ENCODE measurements around the gene SMARCA2.

Gene SMARCA2

DNA sequence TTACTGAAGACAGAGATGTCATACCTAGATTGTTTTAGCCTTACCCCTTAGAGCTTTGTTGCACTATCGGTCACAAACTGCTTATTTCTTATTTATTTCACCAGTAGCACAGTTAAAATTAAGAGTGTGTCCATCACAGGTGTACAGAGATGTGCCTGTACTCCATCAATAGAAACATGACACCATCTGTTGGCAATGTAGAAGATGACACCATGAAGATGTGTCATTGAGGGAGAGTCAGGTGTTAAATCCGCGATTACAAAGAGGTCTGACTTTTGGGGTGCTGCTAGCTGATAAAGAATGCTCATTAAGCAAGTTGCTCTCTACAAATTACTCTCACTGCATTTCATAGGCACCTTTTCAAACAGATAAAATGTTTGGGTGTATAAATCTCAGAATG is 164.4 kb downstream of the SMARCA2 start:
- Histone ChIP-seq H4K20me1 (ENCODE audit: insufficient read depth, low read length) (no peaks in the 10 kb centered on the region), H3K4me1 (ENCODE audit: insufficient read depth, low read length, severe bottlenecking) (peaks cover 9% of the 10 kb centered on the region), H3K27ac (ENCODE audit: low read depth, low read length, poor library complexity, severe bottlenecking) (no peak overlapping the region), H3K27me3 (ENCODE audit: insufficient read depth, low read length) (no peaks in the 10 kb centered on the region), H2AFZ (ENCODE audit: low read length) (no peak overlapping the region), H3K9ac (ENCODE audit: low read length) (no peak overlapping the region), H3F3A (ENCODE audit: insufficient read depth, low read length) (no peaks in the 10 kb centered on the region), H3K9me3 (ENCODE audit: low read length) (no peaks in the 10 kb centered on the region), H3K79me2 (ENCODE audit: insufficient read depth, low read length) (no peaks in the 10 kb centered on the region), H3K4me3 (ENCODE audit: low read depth, low read length, poor library complexity, severe bottlenecking) (no peak overlapping the region), H3K9me2 (ENCODE audit: low read depth, low read length) (no peaks in the 10 kb centered on the region), H3K4me2 (ENCODE audit: low read length) (no peak overlapping the region), H3K36me3 (ENCODE audit: insufficient read depth, low read length) (peaks cover 20% of the 10 kb centered on the region)
- no peak for TF ChIP-seq EZH2 (IDR thresholded peaks at IDR 0.05; ENCODE audit: borderline replicate concordance, low read length)
- TF ChIP-seq, protein P1, sequence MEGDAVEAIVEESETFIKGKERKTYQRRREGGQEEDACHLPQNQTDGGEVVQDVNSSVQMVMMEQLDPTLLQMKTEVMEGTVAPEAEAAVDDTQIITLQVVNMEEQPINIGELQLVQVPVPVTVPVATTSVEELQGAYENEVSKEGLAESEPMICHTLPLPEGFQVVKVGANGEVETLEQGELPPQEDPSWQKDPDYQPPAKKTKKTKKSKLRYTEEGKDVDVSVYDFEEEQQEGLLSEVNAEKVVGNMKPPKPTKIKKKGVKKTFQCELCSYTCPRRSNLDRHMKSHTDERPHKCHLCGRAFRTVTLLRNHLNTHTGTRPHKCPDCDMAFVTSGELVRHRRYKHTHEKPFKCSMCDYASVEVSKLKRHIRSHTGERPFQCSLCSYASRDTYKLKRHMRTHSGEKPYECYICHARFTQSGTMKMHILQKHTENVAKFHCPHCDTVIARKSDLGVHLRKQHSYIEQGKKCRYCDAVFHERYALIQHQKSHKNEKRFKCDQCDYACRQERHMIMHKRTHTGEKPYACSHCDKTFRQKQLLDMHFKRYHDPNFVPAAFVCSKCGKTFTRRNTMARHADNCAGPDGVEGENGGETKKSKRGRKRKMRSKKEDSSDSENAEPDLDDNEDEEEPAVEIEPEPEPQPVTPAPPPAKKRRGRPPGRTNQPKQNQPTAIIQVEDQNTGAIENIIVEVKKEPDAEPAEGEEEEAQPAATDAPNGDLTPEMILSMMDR (IDR thresholded peaks at IDR 0.05; ENCODE audit: low read length), result peak; percentile 75

DNA sequence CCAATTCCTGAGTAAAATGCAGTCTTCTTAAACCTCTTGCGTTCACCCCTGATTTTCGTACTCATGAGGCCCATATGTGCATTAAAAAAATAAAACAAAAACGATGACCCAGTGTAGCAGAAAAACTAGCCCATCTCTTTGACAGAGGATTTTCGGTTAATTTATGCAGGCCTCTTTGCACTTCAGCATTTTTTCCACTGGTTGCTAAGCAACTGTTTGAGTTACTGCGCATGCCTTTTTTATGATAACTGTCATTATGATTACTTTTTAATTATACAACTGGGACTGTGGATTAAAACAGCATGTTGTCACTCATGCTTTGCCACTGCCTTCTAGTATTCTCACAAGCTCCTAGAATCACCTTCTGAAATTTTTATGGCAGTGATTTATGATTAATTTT is 165.0 kb downstream of the SMARCA2 start:
- Histone ChIP-seq H3K36me3 (ENCODE audit: insufficient read depth, low read length) (peaks cover 26% of the 10 kb centered on the region), H3K9me3 (ENCODE audit: low read length) (no peaks in the 10 kb centered on the region), H2AFZ (ENCODE audit: low read length) (no peak overlapping the region), H3K4me2 (ENCODE audit: low read length) (no peak overlapping the region), H3K4me1 (ENCODE audit: insufficient read depth, low read length, severe bottlenecking) (peaks cover 9% of the 10 kb centered on the region), H4K20me1 (ENCODE audit: insufficient read depth, low read length) (no peaks in the 10 kb centered on the region), H3F3A (ENCODE audit: insufficient read depth, low read length) (no peaks in the 10 kb centered on the region), H3K27ac (ENCODE audit: low read depth, low read length, poor library complexity, severe bottlenecking) (no peak overlapping the region), H3K9ac (ENCODE audit: low read length) (no peak overlapping the region), H3K9me2 (ENCODE audit: low read depth, low read length) (no peaks in the 10 kb centered on the region), H3K79me2 (ENCODE audit: insufficient read depth, low read length) (no peaks in the 10 kb centered on the region), H3K27me3 (ENCODE audit: insufficient read depth, low read length) (no peaks in the 10 kb centered on the region), H3K4me3 (ENCODE audit: low read depth, low read length, poor library complexity, severe bottlenecking) (no peak overlapping the region)
- TF ChIP-seq EZH2 (IDR thresholded peaks at IDR 0.05; ENCODE audit: borderline replicate concordance, low read length), result no peak
- TF ChIP-seq, protein P1 (IDR thresholded peaks at IDR 0.05; ENCODE audit: low read length), result no peak

DNA sequence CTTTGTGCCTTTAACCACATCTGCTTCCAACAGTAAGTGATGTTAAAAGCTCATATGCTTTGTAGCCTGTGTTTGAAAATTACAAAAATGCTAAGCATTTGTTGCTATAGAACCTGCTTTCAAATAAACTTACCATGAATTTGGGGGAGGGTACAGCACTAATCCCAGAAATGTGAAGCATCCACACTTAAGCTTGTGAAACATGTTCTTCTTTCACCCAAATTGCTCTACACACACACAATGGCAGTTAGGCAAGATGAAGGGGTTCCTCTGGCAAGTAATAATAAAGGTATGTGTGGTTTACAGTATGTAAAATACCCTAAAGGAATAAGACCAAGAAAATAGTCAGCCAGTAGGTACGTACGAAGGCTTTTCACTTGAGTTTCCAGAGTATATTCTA is 165.6 kb downstream of the SMARCA2 start:
- no peak overlapping the region for H2AFZ ChIP-seq (ENCODE audit: low read length)
- no peak overlapping the region for H3K4me2 ChIP-seq (ENCODE audit: low read length)
- no peak overlapping the region for H3K4me3 ChIP-seq (ENCODE audit: low read depth, low read length, poor library complexity, severe bottlenecking)
- H3K4me1 ChIP-seq (ENCODE audit: insufficient read depth, low read length, severe bottlenecking), result peaks cover 9% of the 10 kb centered on the region
- H3K27ac ChIP-seq (ENCODE audit: low read depth, low read length, poor library complexity, severe bottlenecking), result no peak overlapping the region
- no peak overlapping the region for H3K9ac ChIP-seq (ENCODE audit: low read length)
- peaks cover 31% of the 10 kb centered on the region for H3K36me3 ChIP-seq (ENCODE audit: insufficient read depth, low read length)
- H3K27me3 ChIP-seq (ENCODE audit: insufficient read depth, low read length), result no peaks in the 10 kb centered on the region
- no peaks in the 10 kb centered on the region for H3K79me2 ChIP-seq (ENCODE audit: insufficient read depth, low read length)
- no peaks in the 10 kb centered on the region for H4K20me1 ChIP-seq (ENCODE audit: insufficient read depth, low read length)
- H3K9me2 ChIP-seq (ENCODE audit: low read depth, low read length), result no peaks in the 10 kb centered on the region
- TF ChIP-seq, protein P1 (IDR thresholded peaks at IDR 0.05; ENCODE audit: low read length), result no peak
- H3F3A ChIP-seq (ENCODE audit: insufficient read depth, low read length), result no peaks in the 10 kb centered on the region
- H3K9me3 ChIP-seq (ENCODE audit: low read length), result no peaks in the 10 kb centered on the region
